HepG2 (cell line): ENCODE data around the gene ABHD2. TPM values are rescaled to one million over a fixed set of nuclear protein-coding genes. Genes with fewer than 3 reads are reported as not detected.

Source experiments
- RXRA ChIP-seq: sonication (generic); formaldehyde crosslinking; IDR thresholded peaks from 2 replicates; pipeline ENCODE4 v1.5.1; 2020; ENCODE audit warnings: missing genetic modification reagents
- TFDP1 ChIP-seq: IDR thresholded peaks from 2 replicates; pipeline ENCODE4 v1.6.1; 2016; ENCODE audit warnings: missing compliant biosample characterization, missing genetic modification reagents, borderline replicate concordance
- ZNF142 ChIP-seq: sonication (generic); formaldehyde crosslinking; IDR thresholded peaks from 2 replicates; pipeline ENCODE4 v1.4.0; 2020; ENCODE audit warnings: missing genetic modification reagents
- ZNF281 ChIP-seq: sonication (generic); formaldehyde crosslinking; IDR thresholded peaks from 2 replicates; pipeline ENCODE4 v1.4.0; 2020; ENCODE audit warnings: missing genetic modification reagents, borderline replicate concordance
- polyA plus RNA-seq, 8 experiments: library from polyadenylated mRNA; depleted of rRNA in 3 of 8; stranded (reverse) in 7 of 8; unstranded in 1 of 8; fragments of >200 nt; fragmentation: Illumina TruSeq in 4 of 8; extraction: Trizol in 4 of 8; gene quantifications; 2 replicates each; pipeline versions ENCODE4 v1.2.1 to v1.2.3, GENCODE V29; 2011 to 2016; ENCODE audit warnings: low read depth in 4 of 8, missing spikeins in 1 of 8, mixed read lengths in 1 of 8; ENCODE audit not compliant: insufficient read depth in 1 of 8
- total RNA-seq, 5 experiments: library from RNA; depleted of rRNA; stranded (reverse); fragments of >200 nt; fragmentation: Illumina TruSeq; extraction: Trizol; gene quantifications; 2 replicates each; pipeline ENCODE4 v1.2.3, GENCODE V29; 2016; ENCODE audit warnings: low read depth in 1 of 5

ABHD2 gene
- total and polyA plus RNA-seq, 2 of the 13 experiments (the other 11 are each of a cell fraction or from before 2014, with no cell fraction given), result 14.8 to 22.4 TPM

GRCh38 chr15:89096664-89097063 lies 8.4 kb downstream of the ABHD2 start (continued):
- TF ChIP-seq ZNF142 (CRISPR knock-in tag) (no peak), TFDP1 (CRISPR knock-in tag) (no peak), RXRA (CRISPR knock-in tag) (no peak), ZNF281 (no peak)
